Loucy (cell line): ENCODE results near the gene FZD8.

ENCODE experiments used
- H2AFZ ChIP-seq: fragments of 200-600 bp; sonication (generic); 2 replicates; pipeline ENCODE4 v1.6.0; 2016; ENCODE audit warnings: antibody characterized with exemption, mild to moderate bottlenecking, low read length, moderate library complexity
- H3F3A ChIP-seq: fragments of 200-600 bp; 2 replicates; pipeline ENCODE4 v1.6.0; 2016; ENCODE audit warnings: antibody characterized with exemption, low read depth, mild to moderate bottlenecking
- H3K27me3 ChIP-seq: fragments of 200-600 bp; sonication (generic); 2 replicates; pipeline ENCODE4 v1.6.1; 2014; ENCODE audit warnings: low read length, mild to moderate bottlenecking; ENCODE audit not compliant: insufficient read depth, poor library complexity, severe bottlenecking
- H3K36me3 ChIP-seq: fragments of 200-600 bp; sonication (generic); 2 replicates; pipeline ENCODE4 v1.6.1; 2016; ENCODE audit warnings: low read length; ENCODE audit not compliant: insufficient read depth
- H3K4me1 ChIP-seq: fragments of 200-600 bp; sonication (generic); 2 replicates; pipeline ENCODE4 v1.5.1; 2014; ENCODE audit warnings: low read length, mild to moderate bottlenecking; ENCODE audit not compliant: insufficient read depth, poor library complexity, severe bottlenecking
- H3K4me2 ChIP-seq: fragments of 200-600 bp; sonication (generic); 2 replicates; pipeline ENCODE4 v1.6.0; 2014; ENCODE audit warnings: antibody characterized with exemption, low read length, low read depth, mild to moderate bottlenecking; ENCODE audit not compliant: poor library complexity, severe bottlenecking
- H3K4me3 ChIP-seq: fragments of 200-600 bp; sonication (generic); 2 replicates; pipeline ENCODE4 v1.5.1; 2014; ENCODE audit warnings: low read length, mild to moderate bottlenecking, mixed read lengths; ENCODE audit not compliant: poor library complexity, severe bottlenecking
- H3K79me2 ChIP-seq: fragments of 200-600 bp; sonication (generic); 2 replicates; pipeline ENCODE4 v1.6.1; 2014; ENCODE audit warnings: low read length; ENCODE audit not compliant: insufficient read depth
- H3K9ac ChIP-seq: fragments of 200-600 bp; sonication (generic); 2 replicates; pipeline ENCODE4 v1.6.0; 2014; ENCODE audit warnings: mild to moderate bottlenecking, low read depth, low read length, moderate library complexity; ENCODE audit not compliant: poor library complexity, severe bottlenecking
- H3K9me2 ChIP-seq: fragments of 200-600 bp; sonication (generic); replicated peaks from 2 replicates; pipeline ENCODE4 v1.6.1; 2016; ENCODE audit warnings: low read depth, low read length, mixed read lengths
- H3K9me3 ChIP-seq: fragments of 200-600 bp; sonication (generic); 2 replicates; pipeline ENCODE4 v1.6.1; 2014; ENCODE audit warnings: mild to moderate bottlenecking, antibody characterized with exemption, low read length, low read depth; ENCODE audit not compliant: insufficient read depth
- H4K20me1 ChIP-seq: fragments of 200-600 bp; sonication (generic); 2 replicates; pipeline ENCODE4 v1.6.0; 2014; ENCODE audit warnings: antibody characterized with exemption, low read length, mild to moderate bottlenecking; ENCODE audit not compliant: insufficient read depth, poor library complexity, severe bottlenecking
- CTCF ChIP-seq: fragments of 200-600 bp; sonication (generic); conservative IDR thresholded peaks from 2 replicates; pipeline ENCODE4 v1.5.1; 2014; ENCODE audit warnings: mild to moderate bottlenecking, antibody characterized with exemption, low read length
- EZH2phosphoT487 ChIP-seq: fragments of 200-600 bp; IDR thresholded peaks from 2 replicates; pipeline ENCODE4 v1.6.1; 2018; ENCODE audit warnings: antibody characterized with exemption, mild to moderate bottlenecking, moderate library complexity, borderline replicate concordance

FZD8 gene

GRCh38 chr10:35637462-35637861, 4.6 kb downstream of the FZD8 start:
- no peak overlapping the region for H3K4me3 ChIP-seq
- H4K20me1 ChIP-seq: no peaks in the 10 kb centered on the region
- no peaks in the 10 kb centered on the region for H3K36me3 ChIP-seq
- H3K27me3 ChIP-seq: no peaks in the 10 kb centered on the region
- H3K4me2 ChIP-seq: no peak overlapping the region
- H3K79me2 ChIP-seq: no peaks in the 10 kb centered on the region
- no peaks in the 10 kb centered on the region for H3K4me1 ChIP-seq
- no peaks in the 10 kb centered on the region for H3K9me2 ChIP-seq
- H2AFZ ChIP-seq: no peak overlapping the region
- H3F3A ChIP-seq: no peaks in the 10 kb centered on the region
- TF ChIP-seq CTCF: no peak
- TF ChIP-seq EZH2phosphoT487: no peak
- no peaks in the 10 kb centered on the region for H3K9me3 ChIP-seq
- no peak overlapping the region for H3K9ac ChIP-seq

GRCh38 chr10:35636956-35637355, 5.1 kb downstream of the FZD8 start:
- no peak overlapping the region for H2AFZ ChIP-seq
- no peak overlapping the region for H3K4me3 ChIP-seq
- H3F3A ChIP-seq: no peaks in the 10 kb centered on the region
- H3K27me3 ChIP-seq: no peaks in the 10 kb centered on the region
- no peaks in the 10 kb centered on the region for H3K36me3 ChIP-seq
- H3K4me1 ChIP-seq: no peaks in the 10 kb centered on the region
- H3K4me2 ChIP-seq: no peak overlapping the region
- H3K9ac ChIP-seq: no peak overlapping the region
- TF ChIP-seq CTCF: no peak
- TF ChIP-seq EZH2phosphoT487: no peak
- no peaks in the 10 kb centered on the region for H3K79me2 ChIP-seq
- no peaks in the 10 kb centered on the region for H3K9me2 ChIP-seq
- no peaks in the 10 kb centered on the region for H3K9me3 ChIP-seq
- H4K20me1 ChIP-seq: no peaks in the 10 kb centered on the region

- Histone ChIP-seq H3K9ac (no peak overlapping the region), H3K79me2 (no peaks in the 10 kb centered on the region), H3K36me3 (no peaks in the 10 kb centered on the region), H3K4me1 (no peaks in the 10 kb centered on the region), H3F3A (no peaks in the 10 kb centered on the region), H3K9me3 (no peaks in the 10 kb centered on the region), H3K4me2 (no peak overlapping the region), H3K27me3 (no peaks in the 10 kb centered on the region), H3K4me3 (no peak overlapping the region), H4K20me1 (no peaks in the 10 kb centered on the region), H2AFZ (no peak overlapping the region), H3K9me2 (no peaks in the 10 kb centered on the region)
- TF ChIP-seq EZH2phosphoT487: no peak
- peak; percentile 96 for TF ChIP-seq CTCF
Observed at GRCh38 chr10:35635576-35635975, 6.5 kb downstream of the FZD8 start.
